ENCODE data around the gene HYAL2.

GRCh38 chr3:50345586-50346234 lies 23.2 kb upstream of the HYAL2 start, which contains the start of gene ZMYND10:
- TF ChIP-seq CTCF (conservative IDR thresholded peaks at IDR 0.05): no peak
- TF ChIP-seq EZH2 (IDR thresholded peaks at IDR 0.05; ENCODE audit: low read depth): no peak

Measured in PC-9 (cell line).